A549 (cell line): ENCODE data around the gene PHF24.

Experiments
- POLR2A ChIP-seq: IDR thresholded peaks from 2 replicates; pipeline ENCODE4 v1.6.1; 2012; ENCODE audit warnings: mild to moderate bottlenecking, low read length
- RAD21 ChIP-seq, 2 experiments: fragments of >200 bp in 1 of 2; sonication (Bioruptor Twin) in 1 of 2; formaldehyde crosslinking in 1 of 2; IDR thresholded peaks in 1 of 2; conservative IDR thresholded peaks in 1 of 2; 2 replicates in 1 of 2; 3 replicates in 1 of 2; pipeline ENCODE4 v1.6.1; 2012 to 2018; ENCODE audit warnings: inconsistent platforms in 1 of 2

- TF ChIP-seq POLR2A (no peak), RAD21 (conservative IDR thresholded peaks at IDR 0.05 in 1 of 2, IDR thresholded peaks at IDR 0.05 in 1 of 2) (no peak)
These were observed 52.4 kb downstream of the PHF24 start for GRCh38 chr9:35010351-35010958.
